Kidney capillary endothelial cell (primary cell): ENCODE data around the gene HOXC4.
"Not testable (repeated sequence)": the region's sequence is repeated elsewhere in the genome, so short reads cannot be mapped to it uniquely, and the experiment has no call there.

Experiments
- DNase-seq: peaks from one replicate; pipeline ENCODE4 v3.0.0-alpha.2; 2018; ENCODE audit warnings: low spot score

Gene HOXC4

GRCh38 chr12:54041097-54041690, 12.4 kb upstream of the HOXC4 start:
- DNase-seq: no peak

GRCh38 chr12:54042033-54042432, 11.6 kb upstream of the HOXC4 start:
- DNase-seq: not testable (repeated sequence)

GRCh38 chr12:54042970-54043853, 10.4 kb upstream of the HOXC4 start:
- DNase-seq: no peak

GRCh38 chr12:54044425-54045103, 9.1 kb upstream of the HOXC4 start:
- DNase-seq: no peak

GRCh38 chr12:54045401-54045800, 8.2 kb upstream of the HOXC4 start:
- no peak for DNase-seq

GRCh38 chr12:54045868-54046521, 7.6 kb upstream of the HOXC4 start:
- DNase-seq: no peak

GRCh38 chr12:54046809-54047159, 6.9 kb upstream of the HOXC4 start:
- DNase-seq: no peak

- DNase-seq: no peak
Measured at GRCh38 chr12:54047160-54047963, 6.3 kb upstream of the HOXC4 start.

GRCh38 chr12:54047964-54048303, 5.7 kb upstream of the HOXC4 start:
- no peak for DNase-seq

GRCh38 chr12:54048406-54049093, 5.1 kb upstream of the HOXC4 start:
- no peak for DNase-seq

GRCh38 chr12:54049108-54049507, 4.5 kb upstream of the HOXC4 start:
- no peak for DNase-seq

GRCh38 chr12:54050482-54050810, 3.2 kb upstream of the HOXC4 start:
- no peak for DNase-seq

GRCh38 chr12:54051026-54051842, 2.4 kb upstream of the HOXC4 start:
- no peak for DNase-seq

GRCh38 chr12:54051874-54052437, 1.7 kb upstream of the HOXC4 start:
- no peak for DNase-seq

- DNase-seq: no peak
Measured at GRCh38 chr12:54052438-54053002, 1.1 kb upstream of the HOXC4 start.

- no peak for DNase-seq
Measured at GRCh38 chr12:54053003-54053750, 458 bp upstream of the HOXC4 start.

- no peak for DNase-seq
Measured at GRCh38 chr12:54054742-54055194, 1.1 kb downstream of the HOXC4 start.

- DNase-seq: no peak
Measured at GRCh38 chr12:54055552-54055951, 1.9 kb downstream of the HOXC4 start.

- no peak for DNase-seq
Measured at GRCh38 chr12:54056110-54056509, 2.5 kb downstream of the HOXC4 start.
